Sigmoid colon (tissue), 4 donors: ENCODE results near the gene DIP2B.

Source experiments
- CTCF ChIP-seq, 4 experiments: fragments of 450-650 bp in 3 of 4; fragments of 200-600 bp in 1 of 4; IDR thresholded peaks; one replicate each; pipeline ENCODE4 v1.5.1; 2016 to 2019; ENCODE audit warnings: antibody characterized with exemption in 4 of 4, mild to moderate bottlenecking in 3 of 4, moderate library complexity in 2 of 4
- EP300 ChIP-seq, 4 donors: sonication (generic); formaldehyde crosslinking; IDR thresholded peaks; one replicate each; pipeline ENCODE4 v1.6.1; 2017; ENCODE audit warnings: antibody characterized with exemption in 4 of 4
- POLR2A ChIP-seq, 2 donors: fragments of 450-650 bp; IDR thresholded peaks; one replicate each; pipeline ENCODE4 v1.6.1; 2016; ENCODE audit warnings: antibody characterized with exemption in 2 of 2, mild to moderate bottlenecking in 2 of 2, moderate library complexity in 2 of 2

- TF ChIP-seq CTCF (IDR thresholded peaks at IDR 0.05): no peak
- TF ChIP-seq POLR2A (IDR thresholded peaks at IDR 0.05): no peak
- no peak for TF ChIP-seq EP300 (IDR thresholded peaks at IDR 0.05)
Observed at GRCh38 chr12:50764286-50765094, 259.7 kb downstream of the DIP2B start.
